ENCODE measurements around the gene DUS1L.

DNA sequence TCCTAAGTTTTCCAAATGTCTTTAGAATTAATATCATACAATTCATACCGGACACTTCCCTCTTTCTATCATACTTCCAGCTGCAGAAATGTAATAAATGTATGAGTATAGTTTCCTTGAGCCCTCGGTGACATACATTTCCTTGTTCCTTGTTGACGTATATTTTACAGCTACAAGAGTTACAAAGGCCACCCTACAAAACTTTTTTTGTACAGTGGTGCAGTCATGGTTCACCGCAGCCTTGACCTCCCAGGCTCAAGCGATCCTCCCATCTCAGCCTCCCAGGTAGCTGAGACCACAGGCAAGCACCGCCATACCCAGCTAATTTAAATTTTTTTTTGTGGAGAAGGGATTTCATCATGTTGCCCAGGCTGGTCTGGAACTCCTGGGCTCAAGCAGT lies 7.2 kb upstream of the DUS1L start:
- TF ChIP-seq, protein P1, sequence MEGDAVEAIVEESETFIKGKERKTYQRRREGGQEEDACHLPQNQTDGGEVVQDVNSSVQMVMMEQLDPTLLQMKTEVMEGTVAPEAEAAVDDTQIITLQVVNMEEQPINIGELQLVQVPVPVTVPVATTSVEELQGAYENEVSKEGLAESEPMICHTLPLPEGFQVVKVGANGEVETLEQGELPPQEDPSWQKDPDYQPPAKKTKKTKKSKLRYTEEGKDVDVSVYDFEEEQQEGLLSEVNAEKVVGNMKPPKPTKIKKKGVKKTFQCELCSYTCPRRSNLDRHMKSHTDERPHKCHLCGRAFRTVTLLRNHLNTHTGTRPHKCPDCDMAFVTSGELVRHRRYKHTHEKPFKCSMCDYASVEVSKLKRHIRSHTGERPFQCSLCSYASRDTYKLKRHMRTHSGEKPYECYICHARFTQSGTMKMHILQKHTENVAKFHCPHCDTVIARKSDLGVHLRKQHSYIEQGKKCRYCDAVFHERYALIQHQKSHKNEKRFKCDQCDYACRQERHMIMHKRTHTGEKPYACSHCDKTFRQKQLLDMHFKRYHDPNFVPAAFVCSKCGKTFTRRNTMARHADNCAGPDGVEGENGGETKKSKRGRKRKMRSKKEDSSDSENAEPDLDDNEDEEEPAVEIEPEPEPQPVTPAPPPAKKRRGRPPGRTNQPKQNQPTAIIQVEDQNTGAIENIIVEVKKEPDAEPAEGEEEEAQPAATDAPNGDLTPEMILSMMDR (IDR thresholded peaks at IDR 0.05; ENCODE audit: low read depth, low read length): no peak
- no peak for TF ChIP-seq POLR2A (IDR thresholded peaks at IDR 0.05; ENCODE audit: extremely low read depth, insufficient read length)
- TF ChIP-seq, protein P2, sequence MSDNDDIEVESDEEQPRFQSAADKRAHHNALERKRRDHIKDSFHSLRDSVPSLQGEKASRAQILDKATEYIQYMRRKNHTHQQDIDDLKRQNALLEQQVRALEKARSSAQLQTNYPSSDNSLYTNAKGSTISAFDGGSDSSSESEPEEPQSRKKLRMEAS (IDR thresholded peaks at IDR 0.05; ENCODE audit: low read depth, low read length): no peak
